Retinal pigment epithelial cell (primary cell): Measurements from ENCODE around the gene TMEM235.

Experiments
- DNase-seq: peaks from one replicate; pipeline ENCODE4 v3.0.0-alpha.2; 2010; ENCODE audit warnings: low read depth
- H3K4me3 ChIP-seq: 2 replicates; pipeline ENCODE4 v1.5.1; 2011; ENCODE audit warnings: mild to moderate bottlenecking, low read length, control low read depth, moderate library complexity
- TF ChIP-seq, protein P1 (sequence below): conservative IDR thresholded peaks from 2 replicates; pipeline ENCODE4 v1.5.1; 2011; ENCODE audit warnings: low read depth, low read length, control low read depth, inconsistent platforms

The TMEM235 gene

DNA sequence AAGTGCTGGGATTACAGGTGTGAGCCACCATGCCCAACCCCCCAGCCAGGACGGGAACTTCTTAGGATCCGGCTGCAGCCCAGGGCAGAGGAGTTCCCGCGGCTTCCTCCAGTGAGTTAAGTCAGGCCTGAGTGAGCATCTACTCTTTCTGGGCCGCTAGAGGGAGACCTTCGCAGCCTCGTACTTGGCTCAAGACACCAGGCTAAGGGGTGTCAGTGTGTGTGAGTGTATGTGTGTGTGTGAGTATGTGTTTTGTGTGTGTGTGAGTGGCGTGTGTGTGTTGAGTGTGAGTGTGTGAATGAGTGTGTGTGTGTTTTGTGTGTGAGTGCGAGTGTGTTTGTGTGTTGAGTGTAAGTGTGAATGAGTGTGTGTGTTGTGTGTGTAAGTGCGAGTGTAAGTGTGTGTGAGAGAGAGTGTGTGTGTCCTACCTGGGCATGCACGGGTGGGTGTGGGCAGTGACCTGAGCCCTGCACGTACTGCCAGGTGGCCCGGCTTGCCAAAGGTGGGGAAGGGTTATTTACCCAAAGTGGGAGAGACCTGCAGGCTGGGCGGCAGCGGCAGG, 58.5 kb downstream of the TMEM235 start:
- peak; percentile 68 for DNase-seq
- no peak overlapping the region for H3K4me3 ChIP-seq
- TF ChIP-seq, protein P1, sequence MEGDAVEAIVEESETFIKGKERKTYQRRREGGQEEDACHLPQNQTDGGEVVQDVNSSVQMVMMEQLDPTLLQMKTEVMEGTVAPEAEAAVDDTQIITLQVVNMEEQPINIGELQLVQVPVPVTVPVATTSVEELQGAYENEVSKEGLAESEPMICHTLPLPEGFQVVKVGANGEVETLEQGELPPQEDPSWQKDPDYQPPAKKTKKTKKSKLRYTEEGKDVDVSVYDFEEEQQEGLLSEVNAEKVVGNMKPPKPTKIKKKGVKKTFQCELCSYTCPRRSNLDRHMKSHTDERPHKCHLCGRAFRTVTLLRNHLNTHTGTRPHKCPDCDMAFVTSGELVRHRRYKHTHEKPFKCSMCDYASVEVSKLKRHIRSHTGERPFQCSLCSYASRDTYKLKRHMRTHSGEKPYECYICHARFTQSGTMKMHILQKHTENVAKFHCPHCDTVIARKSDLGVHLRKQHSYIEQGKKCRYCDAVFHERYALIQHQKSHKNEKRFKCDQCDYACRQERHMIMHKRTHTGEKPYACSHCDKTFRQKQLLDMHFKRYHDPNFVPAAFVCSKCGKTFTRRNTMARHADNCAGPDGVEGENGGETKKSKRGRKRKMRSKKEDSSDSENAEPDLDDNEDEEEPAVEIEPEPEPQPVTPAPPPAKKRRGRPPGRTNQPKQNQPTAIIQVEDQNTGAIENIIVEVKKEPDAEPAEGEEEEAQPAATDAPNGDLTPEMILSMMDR: peak; percentile 86
